ENCODE results near the gene ARHGEF1. TPM values are rescaled to one million over a fixed set of nuclear protein-coding genes. Genes with fewer than 3 reads are reported as not detected.

The ARHGEF1 gene
- total RNA-seq, 1 donor from 2014 or later, result 392 TPM

DNA sequence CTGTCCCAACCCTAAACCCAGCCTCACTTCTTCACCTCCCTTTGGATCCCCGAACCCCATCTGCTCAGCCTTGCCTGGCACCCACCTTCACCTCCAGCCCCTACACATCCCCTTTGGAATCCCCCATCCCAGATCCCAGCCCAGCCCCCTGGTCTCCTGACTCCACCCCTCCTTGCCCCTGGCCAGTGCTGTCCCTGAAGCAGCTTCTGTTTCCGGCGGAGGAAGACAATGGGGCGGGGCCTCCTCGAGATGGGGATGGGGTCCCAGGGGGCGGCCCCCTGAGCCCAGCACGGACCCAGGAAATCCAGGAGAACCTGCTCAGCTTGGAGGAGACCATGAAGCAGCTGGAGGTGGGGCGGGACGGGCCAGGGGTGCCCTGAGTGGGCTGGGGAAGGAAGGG lies 23.3 kb downstream of the ARHGEF1 start:
- H3K36me3 Mint-ChIP-seq (ENCODE audit: low read depth), result peaks cover 49% of the 10 kb centered on the region
- intact Hi-C loops (cut with micrococcal nuclease), result no loop called here
- no peak overlapping the region for H3K4me3 Mint-ChIP-seq
- H3K27me3 Mint-ChIP-seq (ENCODE audit: insufficient read depth), result no peaks in the 10 kb centered on the region
- H3K27ac Mint-ChIP-seq, result peak overlapping the region; percentile 13
- H3K4me1 Mint-ChIP-seq (ENCODE audit: low read depth), result peaks cover 16% of the 10 kb centered on the region
- no peaks in the 10 kb centered on the region for H3K9me3 Mint-ChIP-seq
- no peak for DNase-seq (ENCODE audit: low spot score)

DNA sequence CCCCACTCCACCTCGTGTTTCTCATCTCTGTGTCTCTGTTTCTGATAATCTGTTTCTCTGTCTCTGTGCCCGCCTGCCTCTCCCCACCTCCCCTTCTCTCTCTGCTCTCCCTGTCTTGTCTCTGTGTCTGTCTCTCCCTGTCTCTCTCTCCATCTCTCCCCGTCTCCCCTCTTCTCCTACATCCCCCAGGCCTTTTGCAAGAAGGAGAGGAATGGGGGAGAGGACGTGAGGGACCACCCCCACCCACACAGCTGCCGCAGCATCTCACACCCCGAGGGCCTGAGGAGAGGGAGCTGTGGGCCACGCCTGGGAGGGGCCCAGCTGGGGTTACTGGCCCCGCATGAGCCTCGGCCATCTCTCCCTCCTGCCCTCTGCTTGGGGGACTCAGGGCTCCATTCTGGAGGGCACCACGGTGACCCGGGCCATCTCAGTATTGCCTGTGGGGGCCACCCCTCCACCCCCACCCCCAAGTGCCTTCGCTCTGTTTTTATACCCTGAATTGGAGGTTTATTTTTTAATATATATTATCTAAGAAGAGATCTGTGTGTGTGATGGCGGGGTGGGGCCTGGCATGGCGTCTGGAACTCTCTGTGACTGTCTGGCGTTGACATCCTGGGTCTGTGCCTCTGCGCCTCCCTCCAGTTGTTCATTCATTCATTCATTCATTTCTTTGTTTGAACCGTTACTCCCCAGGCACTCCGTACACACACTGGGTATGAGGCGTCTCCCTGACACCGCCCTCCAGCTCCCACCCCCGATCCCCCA lies 24.1 kb downstream of the ARHGEF1 start:
- Mint-ChIP-seq H3K27ac (peak overlapping the region; percentile 71), H3K36me3 (ENCODE audit: low read depth) (peaks cover 49% of the 10 kb centered on the region), H3K9me3 (no peaks in the 10 kb centered on the region), H3K4me3 (no peak overlapping the region), H3K4me1 (ENCODE audit: low read depth) (peaks cover 23% of the 10 kb centered on the region), H3K27me3 (ENCODE audit: insufficient read depth) (peaks cover 6% of the 10 kb centered on the region)
- no peak for DNase-seq (ENCODE audit: low spot score)
- intact Hi-C loops (cut with micrococcal nuclease), result no loop called here

DNA sequence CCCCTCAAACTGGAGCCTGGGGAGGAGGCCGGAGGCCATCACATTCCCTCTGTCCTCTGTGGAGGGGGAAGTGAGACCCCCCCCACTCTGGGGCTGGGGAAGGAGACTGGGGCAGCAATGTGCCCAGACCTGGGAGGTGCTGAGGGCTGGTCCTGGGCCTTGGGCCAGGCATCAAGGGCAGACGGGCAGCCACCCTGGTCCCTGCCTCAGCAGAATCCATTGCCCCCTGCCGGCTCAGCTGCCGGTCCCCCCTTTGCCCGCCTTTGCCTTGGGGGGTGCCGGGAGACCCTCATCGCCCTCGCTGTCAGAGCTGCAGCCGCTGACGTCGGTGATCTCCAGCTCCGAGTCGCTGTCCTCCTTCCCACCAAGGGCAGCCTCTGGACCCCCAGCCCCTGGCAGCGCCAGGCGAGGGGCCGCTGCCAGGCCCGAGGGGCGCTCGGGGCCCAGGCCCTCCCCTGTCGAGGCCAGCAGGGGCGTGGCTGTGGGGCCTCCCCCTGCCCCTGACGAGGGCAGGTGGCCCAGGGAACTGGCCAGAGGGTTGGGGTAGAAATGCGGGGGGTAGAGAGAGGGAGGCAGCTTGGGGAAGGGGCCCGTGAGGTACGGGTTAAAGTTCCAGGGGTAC lies 25.1 kb downstream of the ARHGEF1 start:
- H3K36me3 Mint-ChIP-seq (ENCODE audit: low read depth), result peaks cover 41% of the 10 kb centered on the region

GRCh38 chr19:41908724-41909464 lies 25.9 kb downstream of the ARHGEF1 start:
- H3K36me3 Mint-ChIP-seq (ENCODE audit: low read depth), result peaks cover 37% of the 10 kb centered on the region
- intact Hi-C loops (cut with micrococcal nuclease), result no loop called here

More for the DNA sequence above, 25.1 kb downstream of the ARHGEF1 start:
- no peaks in the 10 kb centered on the region for H3K9me3 Mint-ChIP-seq
- H3K27ac Mint-ChIP-seq, result no peak overlapping the region
- H3K27me3 Mint-ChIP-seq (ENCODE audit: insufficient read depth), result peaks cover 12% of the 10 kb centered on the region
- no peak for DNase-seq (ENCODE audit: low spot score)
- H3K4me3 Mint-ChIP-seq, result no peak overlapping the region
- intact Hi-C loops (cut with micrococcal nuclease), result no loop called here
- H3K4me1 Mint-ChIP-seq (ENCODE audit: low read depth), result peaks cover 23% of the 10 kb centered on the region

DNA sequence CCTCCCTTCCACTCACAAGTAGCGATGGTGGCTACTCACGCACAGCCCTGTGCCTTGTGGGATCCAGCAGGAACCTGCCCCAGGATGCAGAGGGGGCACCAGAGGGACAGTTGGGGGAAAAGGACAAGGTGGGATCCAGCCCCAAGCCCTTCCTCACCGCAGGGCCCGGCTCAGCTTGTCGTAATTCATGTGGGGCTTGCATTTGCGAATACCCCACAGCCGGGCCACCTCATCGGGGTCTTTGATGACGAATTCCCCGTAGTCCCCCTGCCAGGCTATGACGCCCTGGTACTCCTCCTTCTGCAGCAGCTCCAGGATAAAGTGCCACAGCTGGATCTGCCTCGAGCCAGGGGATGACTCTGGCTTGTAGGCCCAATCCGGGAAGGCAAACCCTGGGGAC lies 26.7 kb downstream of the ARHGEF1 start:
- Mint-ChIP-seq H3K9me3 (no peaks in the 10 kb centered on the region), H3K4me1 (ENCODE audit: low read depth) (peaks cover 16% of the 10 kb centered on the region), H3K27me3 (ENCODE audit: insufficient read depth) (peaks cover 23% of the 10 kb centered on the region)

More at GRCh38 chr19:41908724-41909464, 25.9 kb downstream of the ARHGEF1 start:
- Mint-ChIP-seq H3K9me3 (no peaks in the 10 kb centered on the region), H3K4me1 (ENCODE audit: low read depth) (peaks cover 23% of the 10 kb centered on the region), H3K27ac (no peak overlapping the region), H3K4me3 (no peak overlapping the region), H3K27me3 (ENCODE audit: insufficient read depth) (peaks cover 18% of the 10 kb centered on the region)
- DNase-seq (ENCODE audit: low spot score), result no peak

DNA sequence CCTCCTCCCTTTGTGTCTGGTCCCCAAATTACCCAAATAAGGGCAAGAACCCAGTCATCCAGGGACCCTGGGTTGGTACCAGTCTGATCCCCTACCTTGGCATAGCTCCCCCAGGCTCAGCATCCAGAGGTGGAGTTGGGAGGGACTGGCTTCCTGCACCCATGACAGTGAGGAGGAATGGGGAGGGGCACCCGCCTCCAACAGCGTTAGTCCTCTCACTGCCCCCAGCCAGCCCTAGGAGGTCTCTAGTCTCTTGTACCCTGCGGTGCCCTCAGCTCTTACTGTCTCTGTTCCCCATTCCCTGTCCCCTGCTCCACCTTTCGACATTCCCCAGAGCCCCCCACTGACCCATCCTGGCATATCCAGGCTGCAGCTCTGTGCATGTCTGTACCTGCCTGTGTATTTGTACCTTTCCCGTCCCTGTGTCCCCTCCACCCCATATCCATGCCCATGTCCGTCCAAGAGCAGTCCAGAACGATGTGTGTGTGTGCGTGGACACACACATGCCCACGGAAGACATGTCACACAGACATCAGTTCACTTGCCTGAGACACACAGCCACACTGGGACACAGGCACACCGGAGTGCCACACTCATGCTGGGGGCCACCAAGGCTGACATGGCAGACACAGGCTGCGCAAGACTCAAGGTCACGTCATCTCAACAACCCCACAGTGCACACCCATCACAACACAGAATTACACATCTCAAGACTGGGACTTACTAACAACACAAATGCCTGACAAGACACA lies 27.4 kb downstream of the ARHGEF1 start:
- no peak overlapping the region for H3K27ac Mint-ChIP-seq
- no peaks in the 10 kb centered on the region for H3K9me3 Mint-ChIP-seq
- peaks cover 23% of the 10 kb centered on the region for H3K27me3 Mint-ChIP-seq (ENCODE audit: insufficient read depth)
- no peak for DNase-seq (ENCODE audit: low spot score)
- peaks cover 25% of the 10 kb centered on the region for H3K36me3 Mint-ChIP-seq (ENCODE audit: low read depth)
- intact Hi-C loops (cut with micrococcal nuclease), result no loop called here
- no peak overlapping the region for H3K4me3 Mint-ChIP-seq
- H3K4me1 Mint-ChIP-seq (ENCODE audit: low read depth), result peaks cover 15% of the 10 kb centered on the region

More for the DNA sequence above, 26.7 kb downstream of the ARHGEF1 start:
- DNase-seq (ENCODE audit: low spot score), result no peak
- intact Hi-C loops (cut with micrococcal nuclease), result no loop called here
- H3K4me3 Mint-ChIP-seq, result no peak overlapping the region
- peaks cover 30% of the 10 kb centered on the region for H3K36me3 Mint-ChIP-seq (ENCODE audit: low read depth)
- no peak overlapping the region for H3K27ac Mint-ChIP-seq

DNA sequence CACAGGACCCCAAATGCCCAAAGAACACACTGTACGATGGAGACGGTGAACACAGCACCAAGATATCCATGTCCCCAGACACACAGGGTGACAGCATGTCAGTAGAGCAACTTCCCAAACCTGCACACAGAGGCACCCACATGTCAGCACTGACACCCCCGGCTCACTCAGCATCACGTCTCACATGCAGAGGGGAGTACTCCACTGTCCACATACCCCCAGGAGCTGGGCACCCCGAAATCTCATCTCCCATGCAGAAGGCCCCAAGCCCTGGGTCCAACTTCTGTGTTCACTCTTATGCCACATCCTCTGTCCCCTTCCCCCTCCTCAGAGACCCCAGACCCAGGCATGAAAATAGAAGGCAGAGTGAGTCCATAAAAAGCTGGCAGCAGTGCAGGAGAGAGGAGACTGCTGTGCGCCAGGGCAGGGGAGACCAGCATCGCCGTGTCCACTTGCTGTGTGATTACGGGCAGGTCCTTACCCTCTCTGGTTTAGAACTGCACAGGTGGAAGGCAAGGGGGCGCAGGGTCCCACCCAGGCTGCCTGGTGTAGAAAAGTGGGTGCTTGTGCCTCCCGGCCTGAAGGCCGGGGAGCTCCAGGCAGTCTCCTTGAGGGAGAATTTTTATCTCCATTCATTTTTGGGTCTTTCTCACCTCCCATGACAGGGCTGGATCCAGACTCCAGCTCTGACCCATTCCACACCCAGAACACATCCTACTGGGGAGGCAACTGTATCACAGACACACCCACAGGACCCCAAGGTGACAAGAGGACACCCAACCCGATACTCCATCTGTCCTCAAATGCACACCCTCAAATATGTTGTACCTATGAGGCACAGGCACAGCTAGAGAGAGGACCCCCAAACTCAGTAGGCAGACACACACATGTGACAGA lies 28.3 kb downstream of the ARHGEF1 start:
- Mint-ChIP-seq H3K27ac (peak overlapping the region; percentile 61), H3K4me1 (ENCODE audit: low read depth) (peaks cover 15% of the 10 kb centered on the region), H3K36me3 (ENCODE audit: low read depth) (peaks cover 20% of the 10 kb centered on the region), H3K4me3 (no peak overlapping the region), H3K27me3 (ENCODE audit: insufficient read depth) (peaks cover 23% of the 10 kb centered on the region), H3K9me3 (no peaks in the 10 kb centered on the region)
- no peak for DNase-seq (ENCODE audit: low spot score)
- intact Hi-C loops (cut with micrococcal nuclease), result no loop called here

GRCh38 chr19:41911889-41912731 lies 29.1 kb downstream of the ARHGEF1 start:
- Mint-ChIP-seq H3K27me3 (ENCODE audit: insufficient read depth) (peaks cover 23% of the 10 kb centered on the region), H3K36me3 (ENCODE audit: low read depth) (peaks cover 16% of the 10 kb centered on the region)
- no peak for DNase-seq (ENCODE audit: low spot score)

GRCh38 chr19:41912899-41913537 lies 30.0 kb downstream of the ARHGEF1 start:
- no peaks in the 10 kb centered on the region for H3K9me3 Mint-ChIP-seq
- H3K4me3 Mint-ChIP-seq, result no peak overlapping the region

More at GRCh38 chr19:41911889-41912731, 29.1 kb downstream of the ARHGEF1 start:
- H3K4me3 Mint-ChIP-seq, result no peak overlapping the region
- H3K9me3 Mint-ChIP-seq, result no peaks in the 10 kb centered on the region
- intact Hi-C loops (cut with micrococcal nuclease), result no loop called here
- H3K27ac Mint-ChIP-seq, result peak overlapping the region; percentile 61
- peaks cover 15% of the 10 kb centered on the region for H3K4me1 Mint-ChIP-seq (ENCODE audit: low read depth)

GRCh38 chr19:41913538-41914423 lies 30.8 kb downstream of the ARHGEF1 start:
- peaks cover 15% of the 10 kb centered on the region for H3K4me1 Mint-ChIP-seq (ENCODE audit: low read depth)
- peak overlapping the region; percentile 21 for H3K27ac Mint-ChIP-seq
- no peaks in the 10 kb centered on the region for H3K9me3 Mint-ChIP-seq
- no peak for DNase-seq (ENCODE audit: low spot score)
- peaks cover 23% of the 10 kb centered on the region for H3K27me3 Mint-ChIP-seq (ENCODE audit: insufficient read depth)
- intact Hi-C loops (cut with micrococcal nuclease), result loop anchor here (2.0 kb wide), 1 partner anchor 15 kb away; the partner anchor contains the start of gene ERFL
- H3K36me3 Mint-ChIP-seq (ENCODE audit: low read depth), result peaks cover 14% of the 10 kb centered on the region
- H3K4me3 Mint-ChIP-seq, result no peak overlapping the region

More at GRCh38 chr19:41912899-41913537, 30.0 kb downstream of the ARHGEF1 start:
- Mint-ChIP-seq H3K27me3 (ENCODE audit: insufficient read depth) (peaks cover 23% of the 10 kb centered on the region), H3K36me3 (ENCODE audit: low read depth) (peaks cover 14% of the 10 kb centered on the region), H3K4me1 (ENCODE audit: low read depth) (peaks cover 15% of the 10 kb centered on the region), H3K27ac (no peak overlapping the region)
- DNase-seq (ENCODE audit: low spot score), result no peak
- intact Hi-C loops (cut with micrococcal nuclease), result no loop called here

All from activated T-helper 1 cell treated with anti-CD3 and anti-CD28 coated beads, Interleukin-12 subunit alpha, Interleukin-12 subunit beta, Interleukin-2, Interleukin-4 antibody, amounts not matched to agents 30 ng/mL and 10 ng/mL and 1 ng/mL, durations not matched to agents 14 hours and 24 hours and 36 hours (primary cell).